GM21515 (cell line): ENCODE data around the gene ADH7.
"Not testable (repeated sequence)": the region's sequence is repeated elsewhere in the genome, so short reads cannot be mapped to it uniquely, and the experiment has no call there.

Experiments
- ATAC-seq: cut with Tn5 transposase; IDR thresholded peaks from one replicate; pipeline ENCODE4 v1.9.1; 2021; ENCODE audit not compliant: unreplicated experiment

Gene ADH7

GRCh38 chr4:99382745-99383360, 52.3 kb downstream of the ADH7 start:
- no peak for ATAC-seq

- no peak for ATAC-seq
Observed at GRCh38 chr4:99381588-99382175, 53.5 kb downstream of the ADH7 start.

DNA sequence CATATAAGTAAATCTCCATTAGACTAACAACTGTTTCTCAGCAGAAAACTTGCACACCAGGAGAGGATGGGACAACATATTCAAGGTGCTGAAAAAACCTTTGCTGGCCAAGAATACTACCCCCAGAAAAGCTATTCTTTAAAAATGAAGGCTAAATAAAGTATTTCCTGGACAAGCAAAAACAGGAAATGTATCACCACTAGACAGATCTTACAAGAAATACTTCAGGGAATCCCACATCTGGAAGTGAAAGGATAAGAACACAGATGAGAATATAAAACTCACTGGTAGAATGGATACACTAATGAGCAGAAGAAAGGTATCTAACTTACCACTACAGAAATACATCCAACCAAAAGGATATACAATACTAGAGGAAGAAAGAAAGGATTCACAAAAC, 55.6 kb downstream of the ADH7 start:
- ATAC-seq: no peak

DNA sequence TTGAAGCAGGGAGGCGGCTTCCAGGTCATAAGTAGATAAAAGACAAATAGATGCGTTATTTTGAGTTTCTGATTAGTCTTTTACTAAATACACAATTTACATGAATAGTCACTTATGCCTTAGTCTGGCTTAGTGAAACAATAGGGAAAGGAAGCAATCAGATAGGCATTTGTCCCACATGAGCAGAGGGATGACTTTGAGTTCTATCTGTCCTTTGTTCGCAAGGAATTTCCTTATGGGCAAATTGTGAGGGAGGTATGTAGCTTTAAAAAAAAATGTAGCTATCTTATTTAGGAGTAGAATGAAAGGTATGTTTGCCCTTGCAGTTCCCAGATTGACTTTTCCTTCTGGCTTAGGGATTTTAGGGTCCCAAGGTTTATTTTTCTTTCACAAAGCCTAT, 56.3 kb downstream of the ADH7 start:
- ATAC-seq: no peak

GRCh38 chr4:99377341-99377740, 57.8 kb downstream of the ADH7 start:
- not testable (repeated sequence) for ATAC-seq

GRCh38 chr4:99372464-99372863, 62.7 kb downstream of the ADH7 start:
- not testable (repeated sequence) for ATAC-seq

DNA sequence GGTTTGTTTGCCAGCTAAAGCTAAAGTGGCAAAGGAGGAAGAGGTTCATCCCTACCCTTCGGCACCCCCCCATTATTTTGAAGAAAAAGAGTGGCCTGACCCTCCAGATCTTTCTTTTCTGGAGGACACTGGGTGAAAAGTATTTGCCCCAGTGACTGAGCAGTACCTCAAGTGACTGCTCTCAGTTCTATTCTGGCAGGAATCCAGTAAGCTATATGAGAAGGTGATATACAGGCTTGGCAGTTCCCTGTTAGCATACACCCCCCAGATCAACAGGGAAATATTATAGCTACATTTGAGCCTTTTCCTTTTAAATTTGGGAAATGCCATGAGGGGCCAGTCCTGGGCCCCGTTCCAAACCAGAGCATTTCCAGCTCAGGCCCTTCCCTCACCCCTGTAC, 67.3 kb downstream of the ADH7 start:
- ATAC-seq: not testable (repeated sequence)

DNA sequence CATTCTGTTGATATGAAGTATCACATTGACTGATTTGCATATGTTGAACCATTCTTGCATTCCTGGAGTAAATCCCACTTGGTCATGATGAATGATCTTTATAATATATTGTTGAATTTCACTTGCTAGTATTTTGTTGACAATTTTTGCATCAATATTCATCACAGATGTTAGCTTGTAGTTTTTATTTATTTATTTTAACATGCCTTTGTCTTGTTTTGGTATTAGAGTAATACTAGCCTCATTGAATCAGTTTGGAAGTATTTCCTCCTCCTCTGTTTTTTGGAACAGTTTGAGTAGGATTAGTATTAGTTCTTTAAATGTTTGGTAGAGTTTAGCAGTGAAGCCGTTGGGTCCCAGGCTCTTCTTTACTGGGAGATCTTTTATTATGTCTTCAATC, 68.7 kb downstream of the ADH7 start:
- ATAC-seq: no peak

- no peak for ATAC-seq
Observed at GRCh38 chr4:99362768-99363167, 72.4 kb downstream of the ADH7 start.
